ENCODE results near the gene MAMSTR. TPM values are rescaled to one million over a fixed set of nuclear protein-coding genes. Genes with fewer than 3 reads are reported as not detected.

MAMSTR gene
- total RNA-seq, 1 donor from 2014 or later = 1.7 TPM

Other genes with a start within 250 kb of the MAMSTR start
- 0.79 TPM for gene LMTK3, start 207.9 kb downstream of the MAMSTR start, total RNA-seq
- 16.2 TPM for gene SULT2B1, start 167.6 kb downstream of the MAMSTR start, total RNA-seq
- 0.20 TPM for gene SPACA4, start 113.0 kb downstream of the MAMSTR start, total RNA-seq
- 2.0 TPM for gene FAM83E, start 104.6 kb downstream of the MAMSTR start, total RNA-seq
- gene RPL18, start 100.5 kb downstream of the MAMSTR start, total RNA-seq = 1,454 TPM
- 4.6 TPM for gene SPHK2, start 100.2 kb downstream of the MAMSTR start, total RNA-seq
- gene DBP, start 82.3 kb downstream of the MAMSTR start, total RNA-seq = 5.7 TPM
- gene CA11, start 73.5 kb downstream of the MAMSTR start, total RNA-seq = 2.3 TPM
- gene NTN5, start 46.7 kb downstream of the MAMSTR start, total RNA-seq = 0.30 TPM
- gene FUT2, start 23.8 kb downstream of the MAMSTR start, total RNA-seq = 0.59 TPM
- 6.5 TPM for gene RASIP1, start 20.9 kb upstream of the MAMSTR start, total RNA-seq
- 0.10 TPM for gene IZUMO1, start 27.2 kb upstream of the MAMSTR start, total RNA-seq
- 2.9 TPM for gene FUT1, start 32.9 kb upstream of the MAMSTR start, total RNA-seq
- not detected for gene FGF21, start 35.8 kb upstream of the MAMSTR start, total RNA-seq
- 19.0 TPM for gene BCAT2, start 91.3 kb upstream of the MAMSTR start, total RNA-seq
- 3.4 TPM for gene HSD17B14, start 116.8 kb upstream of the MAMSTR start, total RNA-seq
- gene PLEKHA4, start 148.9 kb upstream of the MAMSTR start, total RNA-seq = 8.4 TPM
- 58.4 TPM for gene PPP1R15A, start 152.7 kb upstream of the MAMSTR start, total RNA-seq
- gene TULP2, start 179.0 kb upstream of the MAMSTR start, total RNA-seq = 0.10 TPM
- 97.8 TPM for gene NUCB1, start 180.6 kb upstream of the MAMSTR start, total RNA-seq
- not detected for gene DHDH, start 214.0 kb upstream of the MAMSTR start, total RNA-seq
- 22.9 TPM for gene BAX, start 235.2 kb upstream of the MAMSTR start, total RNA-seq
- 828 TPM for gene FTL, start 245.6 kb upstream of the MAMSTR start, total RNA-seq